ENCODE measurements around the gene LRP8.

The LRP8 gene

DNA sequence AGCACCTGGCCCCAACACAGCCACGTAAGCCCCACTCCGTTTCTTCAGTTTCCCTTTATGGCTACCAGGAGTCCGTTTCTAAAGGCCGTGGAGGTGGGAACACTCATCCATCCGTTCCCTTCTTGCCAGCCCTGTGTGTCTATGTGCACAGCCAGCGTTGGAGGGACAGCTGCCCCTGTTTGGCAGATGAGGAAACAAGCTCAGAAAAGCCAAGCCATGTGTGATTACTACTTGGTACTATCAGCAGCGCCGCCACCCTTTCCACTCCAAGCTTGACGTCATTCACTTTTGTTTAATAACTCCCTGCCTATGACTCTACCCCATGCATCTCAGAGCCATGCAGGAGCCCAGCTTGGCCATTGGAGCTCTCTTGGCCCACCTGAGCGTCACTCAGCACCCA, 3.5 kb downstream of the LRP8 start:
- no peak for DNase-seq (ENCODE audit: low read depth in 4 of 4, low spot score in 1 of 4)

DNA sequence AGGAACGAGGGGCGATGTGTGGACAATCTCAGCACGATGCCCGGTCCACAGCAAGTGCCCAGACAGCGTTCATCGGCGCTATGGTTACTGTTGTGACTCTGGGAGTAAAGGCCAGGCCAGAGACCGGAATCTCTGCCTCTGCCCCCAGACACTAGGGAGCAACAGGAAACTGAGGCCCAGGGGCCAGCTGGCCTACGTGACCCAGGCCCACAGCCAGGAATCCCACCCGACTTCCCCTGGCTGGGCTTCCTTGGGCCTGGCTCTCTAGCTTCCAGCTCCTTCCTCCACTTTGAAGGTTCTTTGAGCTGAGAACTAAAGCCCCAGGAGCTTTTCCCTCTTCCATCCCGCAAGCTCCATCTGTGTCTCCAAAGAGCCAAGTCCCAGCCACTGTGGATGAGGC, 4.6 kb downstream of the LRP8 start:
- no peak for DNase-seq (ENCODE audit: low read depth in 4 of 4, low spot score in 1 of 4)

DNA sequence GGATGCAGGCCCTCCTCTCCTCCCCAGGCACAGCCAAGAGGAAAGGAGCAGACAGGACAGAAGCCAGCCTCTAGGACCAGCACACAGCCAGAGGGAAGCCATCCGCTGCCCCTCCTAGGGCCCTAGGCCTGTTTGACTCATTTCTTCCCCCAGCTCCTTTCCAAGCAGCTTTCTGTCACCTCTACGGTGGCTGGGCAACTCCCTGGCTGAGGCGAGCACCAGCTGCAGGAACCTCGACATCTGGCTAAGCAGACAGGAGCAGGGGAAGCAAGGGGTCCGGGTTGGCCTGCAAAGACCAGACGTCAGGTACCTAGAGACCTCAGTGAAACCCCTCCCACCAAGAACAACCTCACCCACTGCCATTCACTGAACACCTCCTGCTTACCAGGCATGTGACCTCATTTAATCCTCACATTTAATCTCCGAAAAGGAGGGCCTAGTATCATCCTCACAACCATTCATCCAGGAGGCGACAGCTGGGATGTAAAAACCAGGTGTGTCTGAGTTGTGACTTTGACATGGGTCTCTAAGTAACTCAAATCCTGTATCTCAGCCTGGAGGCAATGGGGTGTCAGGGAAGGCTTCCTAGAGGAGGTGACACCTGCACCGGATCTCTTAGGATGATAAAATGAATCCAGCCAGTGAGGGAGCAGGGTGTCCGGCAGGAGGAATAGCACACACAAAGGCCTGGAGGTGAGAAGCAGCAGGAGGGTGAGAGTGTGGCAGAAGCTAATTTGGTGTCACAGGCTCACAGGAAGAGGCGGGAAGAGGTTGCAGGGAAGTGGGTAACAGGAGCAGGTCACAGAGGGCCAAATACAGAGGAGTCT, 5.9 kb downstream of the LRP8 start:
- DNase-seq (ENCODE audit: low read depth in 4 of 4, low spot score in 1 of 4) = no peak

DNA sequence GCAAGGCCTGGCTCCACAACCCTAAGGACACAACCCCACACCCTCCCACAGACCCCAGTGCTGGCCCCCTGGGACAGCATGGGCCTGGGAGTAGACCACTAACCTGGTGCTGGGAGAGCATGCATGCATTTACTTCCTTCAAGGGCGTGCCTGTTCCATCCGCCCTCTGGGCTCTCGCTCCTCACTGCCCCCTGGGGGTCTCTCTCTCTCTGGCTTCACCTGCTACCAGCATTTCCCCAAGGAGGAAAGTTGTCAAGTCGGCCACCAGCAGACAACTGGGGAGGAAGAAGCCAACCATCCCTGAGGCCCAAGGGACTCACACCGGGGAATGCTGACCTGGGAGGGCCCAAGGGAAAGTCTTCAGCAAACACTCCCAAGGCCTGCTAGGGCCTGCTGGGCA, 6.5 kb downstream of the LRP8 start:
- no peak for DNase-seq (ENCODE audit: low read depth in 4 of 4, low spot score in 1 of 4)

DNA sequence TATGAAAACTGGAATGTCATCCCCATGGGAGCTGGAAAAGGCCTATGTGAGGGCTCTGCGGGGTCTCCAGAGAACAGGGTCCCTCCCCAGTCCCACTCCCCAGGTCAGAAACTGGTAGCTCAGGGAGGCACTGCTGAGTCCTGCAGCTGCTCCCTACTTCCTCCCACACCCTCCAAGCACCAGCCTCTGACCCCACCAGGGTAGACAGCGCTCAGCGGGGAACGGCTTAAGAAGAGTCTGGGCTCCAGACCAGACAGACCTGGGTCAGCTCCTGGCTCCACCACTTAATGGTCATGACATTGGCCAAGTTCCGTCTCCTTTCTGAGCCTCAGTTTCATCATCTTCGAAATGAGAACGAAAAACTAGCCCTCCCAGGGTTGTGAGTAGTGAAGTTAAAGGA, 7.2 kb downstream of the LRP8 start:
- no peak for DNase-seq (ENCODE audit: low read depth in 4 of 4, low spot score in 1 of 4)

DNA sequence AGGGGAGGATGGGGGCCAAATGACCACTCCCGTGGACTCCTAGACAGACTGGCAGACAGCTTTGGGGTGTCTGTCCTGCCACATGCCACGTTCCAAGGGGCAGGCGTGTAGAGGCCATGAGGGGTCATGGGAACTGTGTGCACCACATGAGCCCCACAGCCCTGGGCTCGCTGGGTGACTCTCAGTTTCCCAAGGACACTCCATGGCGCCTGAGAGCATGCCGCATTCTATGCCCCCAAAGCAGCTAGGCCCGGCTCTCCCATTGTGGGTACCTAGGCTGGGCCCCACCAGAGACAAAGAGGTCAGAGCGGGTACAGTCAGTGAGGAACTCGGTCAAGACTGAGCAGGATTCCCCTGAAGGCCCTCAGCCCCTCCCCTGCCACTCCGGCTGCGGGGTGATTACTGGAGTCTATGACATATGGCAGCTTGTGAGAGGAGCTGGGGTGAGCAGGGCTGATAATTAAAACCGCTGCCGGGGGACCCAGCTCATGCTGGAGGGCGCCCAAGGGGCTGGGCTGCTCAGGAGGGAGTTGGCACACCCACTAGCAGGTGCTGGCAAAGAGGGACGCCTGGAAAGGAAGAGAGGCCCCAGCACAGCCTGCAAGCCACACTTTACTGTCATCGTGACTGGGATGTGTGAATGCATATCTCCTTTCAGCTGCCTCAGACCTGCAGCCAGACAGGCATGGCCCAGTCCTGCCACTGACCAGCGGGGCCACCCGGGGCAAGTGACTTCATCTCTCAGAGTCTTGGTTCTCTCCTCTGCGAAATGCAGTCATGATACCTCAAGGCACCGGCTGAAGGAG, 8.4 kb downstream of the LRP8 start:
- DNase-seq (ENCODE audit: low read depth in 4 of 4, low spot score in 1 of 4) = no peak

DNA sequence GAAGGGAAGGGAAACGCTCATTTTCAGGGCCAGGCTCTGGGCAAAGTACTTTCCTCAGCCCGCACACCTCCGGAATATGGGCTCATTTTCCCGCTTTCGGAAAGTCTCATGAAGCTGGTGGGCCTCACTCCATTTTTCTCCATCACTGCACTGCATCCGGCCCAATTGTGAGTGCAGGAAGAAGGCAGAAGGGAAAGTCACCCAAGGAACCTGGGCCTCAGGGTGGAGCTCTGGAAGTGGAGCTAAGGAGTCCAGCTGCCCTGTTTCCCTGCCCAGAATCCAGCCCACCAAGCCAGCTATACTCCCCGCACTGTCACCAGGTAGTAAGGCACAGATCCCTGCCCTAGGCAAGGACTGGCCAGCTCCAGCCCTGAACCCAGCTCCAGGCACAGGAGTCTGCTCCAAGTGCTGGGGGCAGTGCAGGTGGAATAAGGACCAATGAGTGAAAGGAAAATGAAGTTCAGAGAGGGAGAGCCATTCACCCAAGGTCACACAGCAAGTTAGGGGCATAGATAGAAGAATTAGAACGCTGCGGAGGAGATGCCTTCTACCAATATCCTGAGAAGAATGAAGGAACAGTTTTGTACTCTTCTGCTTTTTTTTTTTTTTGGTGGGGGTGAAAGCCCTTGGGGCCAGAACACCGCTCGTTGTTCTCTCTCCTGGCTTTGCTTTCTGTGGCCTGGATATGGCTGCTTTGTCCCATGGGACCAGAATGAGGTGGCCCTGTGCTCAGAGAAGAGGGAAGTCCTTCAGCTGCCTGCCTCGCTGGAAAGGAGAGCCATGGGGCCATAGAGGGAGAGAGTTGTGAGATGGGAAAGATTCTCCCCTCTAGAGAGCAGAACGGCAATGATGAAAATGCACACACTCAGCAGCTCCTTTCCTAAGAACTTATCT, 10.0 kb downstream of the LRP8 start:
- no peak for DNase-seq (ENCODE audit: low read depth in 4 of 4, low spot score in 1 of 4)

DNA sequence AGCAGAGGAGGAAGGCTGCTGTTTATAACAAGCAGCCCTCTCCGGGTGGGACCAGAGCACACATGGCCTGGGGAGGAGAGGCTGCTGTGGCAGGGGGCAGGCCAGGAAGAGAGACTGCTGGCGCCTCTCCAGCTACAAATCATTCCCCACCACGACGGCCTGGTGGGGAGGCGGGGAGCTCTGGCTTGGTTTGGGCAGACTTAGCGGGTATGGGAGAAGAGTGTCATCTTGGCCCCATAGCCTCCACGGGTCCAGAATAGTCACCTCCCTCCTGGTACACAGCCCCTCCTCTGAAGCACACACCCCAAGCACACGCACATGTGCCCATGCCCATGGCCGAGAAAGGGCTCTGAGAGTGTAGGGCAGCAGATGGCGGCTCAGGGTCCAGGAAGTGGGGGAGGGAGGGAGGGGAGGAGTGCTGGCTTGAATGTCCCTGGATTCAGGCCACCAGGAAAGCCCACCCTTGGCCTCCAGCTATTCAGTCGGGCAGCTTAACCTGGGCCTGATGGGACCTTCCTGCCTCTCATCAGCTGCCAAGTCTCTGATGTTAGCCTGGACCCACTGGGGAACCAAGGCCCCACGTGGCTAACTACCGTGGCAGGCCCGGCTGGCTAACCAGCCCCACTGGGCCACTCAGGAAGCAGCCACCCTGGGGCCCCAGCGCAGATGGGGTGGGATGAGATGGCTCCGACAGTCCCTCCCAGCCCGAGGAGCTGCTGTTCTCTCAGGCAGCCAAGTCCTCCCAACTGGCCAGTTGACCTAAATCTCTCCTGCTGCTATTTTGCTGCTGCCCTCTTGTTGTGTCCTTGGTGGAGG, 10.9 kb downstream of the LRP8 start:
- DNase-seq (ENCODE audit: low read depth in 4 of 4, low spot score in 1 of 4) = no peak

DNA sequence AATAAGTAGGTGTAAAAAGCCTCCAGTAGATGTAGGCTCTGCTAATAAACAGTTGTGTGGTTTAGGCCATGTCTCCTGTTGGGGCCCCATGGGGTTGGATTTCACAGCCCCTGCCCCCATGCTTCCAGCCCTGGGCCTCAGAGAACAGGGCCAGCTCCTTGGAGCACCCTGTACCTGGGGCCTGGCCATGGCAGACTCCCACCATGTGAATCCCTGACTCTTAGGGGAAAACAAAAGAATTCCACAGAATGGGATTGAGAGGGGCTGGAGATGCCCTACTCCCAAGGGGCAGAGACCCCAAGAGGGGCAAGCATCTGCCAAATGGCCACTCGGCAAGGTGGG, 11.5 kb downstream of the LRP8 start:
- DNase-seq (ENCODE audit: low read depth in 4 of 4, low spot score in 1 of 4) = no peak

DNA sequence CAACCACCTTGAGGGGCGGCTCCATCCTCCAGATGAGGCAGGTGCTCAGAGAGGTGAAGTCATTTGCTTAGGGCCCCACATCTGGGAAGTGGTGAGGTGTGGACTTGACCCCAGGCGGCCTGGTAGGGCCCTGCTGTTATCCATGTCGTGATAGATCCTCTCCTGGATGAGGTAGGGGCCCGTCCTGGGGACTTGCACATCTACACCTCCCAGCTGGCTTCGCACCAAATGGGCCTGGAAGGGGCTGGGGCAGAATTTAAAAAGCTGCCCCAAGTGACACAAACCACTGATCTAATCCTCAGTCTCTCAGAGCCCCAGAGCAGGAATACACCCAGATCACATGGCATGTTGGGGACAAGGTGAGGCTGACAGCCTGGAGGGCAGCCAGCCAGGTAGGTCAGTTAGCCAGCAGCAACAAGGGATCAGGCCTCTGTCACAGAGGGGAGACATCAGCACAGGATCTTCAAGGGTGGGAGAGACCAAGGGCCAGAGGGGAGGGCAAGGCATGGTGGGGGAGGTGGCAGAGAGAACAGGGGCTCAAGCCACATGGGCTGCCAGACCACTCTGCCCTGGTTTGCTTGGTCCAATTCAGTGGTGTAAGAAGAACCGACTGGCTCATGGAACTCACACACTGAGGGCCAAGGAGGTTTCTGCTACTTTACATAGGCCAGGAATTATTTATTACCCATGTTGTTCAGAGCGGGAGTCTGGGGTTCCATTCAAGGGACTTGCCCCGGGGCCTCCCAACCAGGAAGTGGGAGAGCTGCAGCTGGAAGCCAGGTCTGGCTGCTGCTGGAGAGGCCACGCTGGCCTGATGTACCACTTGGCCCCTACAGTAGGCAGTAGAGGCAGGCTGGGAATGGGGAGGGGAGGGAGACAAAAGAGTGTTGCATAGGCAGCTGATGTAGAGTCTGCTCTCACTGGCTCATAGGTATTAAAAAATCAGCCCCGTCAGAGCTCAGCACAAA, 12.1 kb downstream of the LRP8 start:
- DNase-seq (ENCODE audit: low read depth in 4 of 4, low spot score in 1 of 4) = no peak

DNA sequence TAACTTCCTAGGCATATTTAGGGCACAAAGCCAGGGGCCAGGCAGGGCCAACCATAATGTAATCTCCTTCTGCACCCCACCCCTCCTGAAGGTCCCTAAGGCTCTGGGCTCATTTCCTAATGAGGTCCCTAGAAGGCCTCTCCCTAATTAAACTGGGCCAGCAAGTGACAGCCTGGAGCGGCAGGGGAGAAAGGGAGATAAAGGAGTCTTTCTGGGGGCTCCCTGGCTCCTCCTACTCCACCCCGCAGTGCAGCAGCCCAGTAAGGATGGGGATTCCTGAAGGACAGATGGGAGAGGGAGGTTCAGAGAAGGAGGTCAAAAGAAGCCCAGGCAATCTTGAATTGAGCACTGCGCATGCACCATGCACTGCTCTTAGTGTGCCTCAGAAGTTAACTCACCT, 12.8 kb downstream of the LRP8 start:
- DNase-seq (ENCODE audit: low read depth in 4 of 4, low spot score in 1 of 4) = no peak

DNA sequence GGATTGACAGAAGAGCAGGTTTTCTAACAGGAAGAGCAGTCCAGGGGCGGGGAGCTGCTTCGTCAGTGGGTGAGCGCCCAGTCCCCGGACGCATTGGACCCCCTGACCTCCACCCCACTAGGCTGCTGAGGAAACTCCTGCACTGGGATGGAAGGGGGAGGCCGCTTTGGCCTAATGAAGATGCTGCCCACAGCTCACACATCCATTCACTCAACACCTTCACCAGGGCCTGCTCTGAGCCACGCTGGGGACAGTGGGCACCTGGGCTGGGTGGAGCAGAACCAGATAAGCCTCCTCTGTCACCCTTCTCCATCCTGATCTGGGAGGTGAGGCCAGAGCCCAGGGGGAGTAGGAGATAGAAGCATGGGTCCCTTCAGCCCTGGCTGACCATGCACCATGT, 13.3 kb downstream of the LRP8 start:
- no peak for DNase-seq (ENCODE audit: low read depth in 4 of 4, low spot score in 1 of 4)

DNA sequence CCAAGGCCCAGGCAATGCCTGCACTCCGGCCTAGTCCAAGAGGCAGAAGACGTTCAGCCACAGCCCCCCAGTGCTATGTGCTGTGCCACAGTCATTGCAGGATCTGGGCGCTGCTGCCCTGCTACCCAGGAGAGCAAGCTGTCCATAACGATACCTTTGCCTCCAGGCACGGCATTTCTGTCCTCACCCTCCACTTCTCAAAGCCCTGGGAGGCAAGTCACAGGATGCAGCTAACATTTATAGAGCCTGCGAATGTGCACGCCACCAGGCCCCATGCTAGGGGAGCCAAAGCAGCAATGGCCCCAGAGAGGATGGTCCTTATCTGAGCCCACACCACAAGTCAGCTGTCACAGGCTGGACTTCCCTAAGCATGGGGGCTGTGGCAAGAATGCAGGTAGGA, 13.8 kb downstream of the LRP8 start:
- DNase-seq (ENCODE audit: low read depth in 4 of 4, low spot score in 1 of 4) = no peak

DNA sequence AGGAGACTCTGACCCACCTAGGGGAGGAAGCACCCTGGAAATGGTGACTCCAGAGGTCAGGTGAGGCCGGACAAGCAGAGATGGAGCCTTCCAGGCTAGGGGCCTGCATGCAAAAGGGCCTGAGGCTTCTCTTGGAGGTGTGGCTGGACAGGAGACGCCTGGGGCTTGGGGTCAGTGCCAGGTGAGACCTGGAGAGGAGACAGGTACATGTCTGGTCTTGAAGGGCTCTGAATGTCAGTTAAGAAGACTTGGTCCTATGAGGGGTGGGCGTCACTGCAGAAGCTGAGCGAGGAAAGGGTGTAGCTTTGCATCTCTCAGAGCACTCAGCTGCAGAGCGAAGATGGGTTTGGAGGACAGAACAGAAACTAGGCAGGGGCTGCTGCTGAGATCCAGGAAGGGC, 14.3 kb downstream of the LRP8 start:
- no peak for DNase-seq (ENCODE audit: low read depth in 4 of 4, low spot score in 1 of 4)

DNA sequence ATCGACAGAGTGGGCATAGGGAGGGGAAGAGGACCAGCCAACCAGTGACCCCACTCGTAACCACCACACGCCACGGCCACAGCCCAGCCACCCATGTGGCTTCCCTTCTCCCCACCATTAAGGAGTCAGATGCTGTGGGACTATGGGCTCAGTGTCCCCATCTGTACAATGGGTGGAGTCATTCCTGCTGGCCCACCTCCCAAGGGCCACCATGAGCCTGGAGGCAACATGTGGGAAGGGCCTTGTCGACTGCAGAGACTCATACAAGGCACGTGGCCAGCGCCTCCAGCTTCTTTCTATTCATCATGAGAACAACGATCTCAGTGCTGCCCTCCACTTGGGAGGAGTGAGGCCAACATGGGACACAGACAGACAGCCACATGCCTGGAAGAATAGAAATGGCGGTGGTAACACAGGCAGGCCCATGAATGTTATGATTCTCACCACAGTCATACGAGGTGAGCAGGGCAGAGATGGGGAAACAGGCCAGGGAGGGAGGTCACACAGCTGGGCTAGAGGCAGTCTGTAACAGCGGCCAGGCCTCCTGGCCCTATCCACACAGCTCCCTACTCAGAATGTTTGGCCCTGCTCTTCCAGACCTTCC, 16.1 kb downstream of the LRP8 start:
- DNase-seq (ENCODE audit: low read depth in 4 of 4, low spot score in 1 of 4) = no peak

DNA sequence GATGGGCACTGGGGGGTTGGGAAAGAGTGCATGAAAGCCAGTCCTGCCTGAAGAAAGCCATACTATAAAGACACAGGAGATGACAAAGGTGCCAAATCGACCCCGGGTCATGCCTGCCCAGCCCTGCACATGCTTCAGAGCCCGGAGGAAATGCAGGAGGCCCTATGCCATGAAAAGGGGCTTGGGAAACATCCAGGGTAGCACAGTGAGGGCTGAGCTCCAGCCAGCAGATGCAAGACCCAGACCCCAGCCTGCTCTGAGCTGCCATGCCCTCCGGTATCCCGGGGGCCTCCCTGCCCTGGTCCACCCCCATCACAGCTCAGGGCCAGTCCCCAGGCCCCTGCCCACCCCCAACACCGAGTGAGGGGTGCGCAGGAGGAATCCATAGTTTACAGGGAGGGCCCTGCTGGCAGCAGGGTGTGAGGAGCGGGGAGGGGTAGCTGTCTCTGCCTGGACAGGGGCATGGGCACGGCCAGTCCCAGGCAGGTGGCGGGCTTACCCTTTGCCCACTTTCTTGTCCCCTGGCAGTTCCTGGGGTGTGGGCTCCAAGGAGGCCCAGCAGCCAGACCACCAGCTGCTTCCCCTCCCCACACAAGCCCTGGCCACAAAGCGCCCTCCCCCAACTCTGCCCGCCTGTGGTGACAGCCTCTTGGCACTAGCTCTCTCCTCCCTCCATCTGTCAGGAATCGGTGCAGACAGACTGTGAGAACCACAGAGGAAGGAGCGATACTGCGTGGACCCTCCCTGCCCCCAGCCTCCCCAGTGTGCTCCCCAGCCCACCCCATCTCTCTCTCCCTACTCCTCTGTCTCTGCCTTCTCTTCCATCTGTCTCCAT, 16.8 kb downstream of the LRP8 start:
- no peak for DNase-seq (ENCODE audit: low read depth in 4 of 4, low spot score in 1 of 4)

DNA sequence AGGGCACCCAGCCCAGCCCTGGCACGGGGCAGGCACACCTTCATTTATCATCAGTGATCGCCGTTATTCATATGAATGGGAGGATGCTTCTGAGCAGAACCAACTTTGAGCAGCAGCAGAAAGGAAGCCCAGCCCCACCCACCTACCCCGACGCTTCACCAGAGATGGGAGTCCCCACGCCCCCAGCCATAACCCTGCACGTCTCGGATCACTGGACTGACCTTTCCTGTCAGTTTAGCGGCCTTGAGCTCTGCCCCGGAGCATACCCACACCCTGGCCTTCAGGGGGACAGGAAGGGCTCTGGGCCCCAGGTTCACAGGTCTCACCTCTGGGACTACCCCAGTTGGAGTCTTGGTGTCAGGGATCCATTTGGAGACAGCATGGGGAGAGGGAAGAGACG, 18.1 kb downstream of the LRP8 start:
- DNase-seq (ENCODE audit: low read depth in 4 of 4, low spot score in 1 of 4) = no peak

DNA sequence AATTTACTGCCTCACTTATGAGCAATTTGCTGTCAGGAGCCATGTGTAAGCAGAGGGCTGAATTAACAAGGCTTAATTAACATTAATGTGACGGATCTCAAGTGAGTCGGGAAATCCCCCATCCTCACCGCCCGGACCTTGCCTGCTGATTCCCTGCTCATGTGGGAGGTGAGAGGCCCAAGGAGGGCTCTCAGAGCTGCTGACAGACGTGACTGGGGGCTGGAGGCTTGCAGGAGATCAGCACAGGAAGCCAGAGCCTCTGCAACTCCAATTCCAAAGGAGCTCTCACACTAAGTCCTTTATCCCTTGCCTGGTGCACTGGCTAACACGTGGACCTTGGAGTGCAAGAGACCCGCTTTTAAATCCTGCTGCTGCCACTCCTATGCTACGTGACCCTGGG, 19.4 kb downstream of the LRP8 start:
- no peak for DNase-seq (ENCODE audit: low read depth in 4 of 4, low spot score in 1 of 4)

Measured in stimulated activated CD4-positive, alpha-beta T cell treated with anti-CD3 and anti-CD28 coated beads, Interleukin-1b, Interleukin-23, amount 100 ng/mL, for 24 hours (primary cell).